ENCODE measurements around the gene CDKL4.
"Not testable (repeated sequence)": the region's sequence is repeated elsewhere in the genome, so short reads cannot be mapped to it uniquely, and the experiment has no call there.

Gene CDKL4

GRCh38 chr2:39176997-39177396, 66.8 kb downstream of the CDKL4 start:
- no peak for DNase-seq

DNA sequence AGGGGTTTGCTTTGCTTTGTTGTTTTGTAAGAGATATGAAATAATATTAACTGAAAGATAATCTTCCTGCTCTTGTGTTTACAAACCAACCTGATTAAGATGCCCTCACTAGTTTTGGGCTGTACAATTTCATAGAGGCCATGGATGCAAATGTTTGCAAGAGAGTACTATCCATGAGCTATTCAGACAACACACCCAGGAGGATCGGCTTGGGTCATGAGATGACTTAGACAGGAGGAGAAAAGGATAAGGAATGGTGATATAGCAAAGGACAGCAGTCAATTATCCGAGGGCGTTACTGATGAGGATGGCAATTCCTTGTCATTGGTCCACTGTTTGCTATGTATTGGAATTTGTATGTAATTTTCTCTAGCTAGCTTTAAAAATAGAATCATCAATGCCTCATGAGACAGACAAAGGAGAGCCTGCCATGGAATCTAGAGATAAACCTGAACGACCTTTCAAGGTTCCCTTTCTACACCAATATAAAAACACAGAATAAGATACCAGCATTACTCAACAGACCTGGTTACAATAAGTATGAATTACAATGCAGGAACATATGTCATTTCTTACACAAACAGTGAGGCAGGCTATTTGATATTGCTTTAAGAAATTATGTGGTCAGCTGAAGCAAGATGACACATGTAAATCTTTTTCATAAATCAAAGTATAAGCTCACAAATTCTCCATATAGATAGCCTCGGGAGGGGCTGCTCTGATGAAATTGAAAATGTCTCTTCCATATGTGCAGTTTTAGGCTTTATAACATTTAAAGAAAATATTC, 68.6 kb downstream of the CDKL4 start:
- DNase-seq = no peak

- no peak for DNase-seq
Measured at GRCh38 chr2:39174022-39174421, 69.7 kb downstream of the CDKL4 start.

- not testable (repeated sequence) for DNase-seq
Measured at GRCh38 chr2:39172047-39172706, 71.6 kb downstream of the CDKL4 start.

DNA sequence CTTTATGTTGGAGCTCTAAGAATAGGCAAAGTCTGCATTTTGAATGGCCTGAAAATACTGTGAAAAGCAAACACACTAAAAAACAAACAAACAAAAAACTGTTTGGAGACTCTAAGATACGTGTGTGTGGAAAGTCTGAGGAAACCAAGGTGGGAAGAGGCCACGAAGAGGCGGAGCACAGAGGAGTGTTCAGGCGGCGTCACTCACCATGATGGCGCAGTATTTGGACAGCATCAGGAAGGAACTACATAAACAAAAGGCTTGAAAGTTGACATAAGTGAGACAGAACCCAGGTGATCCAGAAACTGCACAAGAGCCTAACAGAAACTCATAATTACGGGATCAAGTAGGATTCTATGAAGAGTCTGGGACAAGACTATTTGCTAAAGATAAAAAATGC, 72.1 kb downstream of the CDKL4 start:
- no peak for DNase-seq

DNA sequence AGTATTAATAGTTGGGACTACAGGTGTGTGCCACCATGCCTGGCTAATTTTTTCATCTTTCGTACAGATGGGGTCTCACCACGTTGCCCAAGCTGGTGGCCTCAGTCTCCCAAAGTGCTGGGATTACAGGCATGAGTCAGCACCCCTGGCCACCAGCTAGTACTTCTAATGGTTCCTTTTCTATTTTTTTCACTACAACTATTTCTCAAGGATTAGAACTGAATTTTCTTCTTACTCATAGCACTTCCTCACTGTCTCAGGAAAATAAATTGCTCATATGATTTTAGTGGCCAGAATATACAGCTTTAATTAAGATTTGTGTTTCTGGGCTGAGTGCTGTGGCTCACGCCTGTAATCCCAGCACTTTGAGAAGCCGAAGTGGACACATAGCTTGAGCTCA, 79.7 kb downstream of the CDKL4 start:
- DNase-seq = no peak

- DNase-seq = no peak
Measured at GRCh38 chr2:39160982-39161381, 82.8 kb downstream of the CDKL4 start.

DNA sequence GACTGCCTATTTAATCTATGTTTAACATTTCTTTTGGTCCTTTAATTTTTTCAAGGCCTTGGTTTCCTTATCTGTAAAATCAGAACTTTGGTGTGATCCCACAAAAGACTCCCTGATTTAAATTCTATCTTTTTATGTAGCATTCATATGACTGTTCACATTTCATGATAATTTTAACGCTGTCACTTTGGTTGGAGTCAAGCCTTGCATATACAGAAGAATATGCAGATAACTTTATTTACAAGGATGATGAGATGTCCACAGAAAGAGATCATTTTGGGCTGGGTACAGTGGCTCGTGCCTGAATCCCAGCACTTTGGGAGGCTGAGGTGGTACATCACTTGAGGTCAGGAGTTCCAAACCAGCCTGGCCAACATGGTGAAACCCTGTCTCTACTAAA, 84.5 kb downstream of the CDKL4 start:
- DNase-seq = no peak

DNA sequence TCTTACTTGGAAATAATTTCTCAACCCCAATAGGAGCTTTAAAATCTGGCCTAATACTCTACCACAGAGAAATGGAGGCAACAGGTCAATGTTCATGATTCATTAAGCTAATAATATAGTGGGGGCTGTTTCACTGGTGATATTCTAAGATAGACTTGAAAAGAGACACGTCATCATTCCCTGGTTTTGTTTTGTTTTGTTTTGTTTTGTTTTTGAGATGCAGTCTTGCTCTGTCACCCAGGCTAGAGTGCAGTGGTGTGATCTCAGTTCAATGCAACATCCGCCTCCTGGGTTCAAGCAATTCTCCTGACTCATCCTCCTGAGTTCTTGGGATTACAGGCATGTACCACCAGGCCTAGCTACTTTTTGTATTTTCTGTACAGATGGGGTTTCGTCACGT, 85.4 kb downstream of the CDKL4 start:
- DNase-seq = no peak

GRCh38 chr2:39156846-39157245, 86.9 kb downstream of the CDKL4 start:
- DNase-seq = no peak

- no peak for DNase-seq
Measured at GRCh38 chr2:39156107-39156506, 87.7 kb downstream of the CDKL4 start.

DNA sequence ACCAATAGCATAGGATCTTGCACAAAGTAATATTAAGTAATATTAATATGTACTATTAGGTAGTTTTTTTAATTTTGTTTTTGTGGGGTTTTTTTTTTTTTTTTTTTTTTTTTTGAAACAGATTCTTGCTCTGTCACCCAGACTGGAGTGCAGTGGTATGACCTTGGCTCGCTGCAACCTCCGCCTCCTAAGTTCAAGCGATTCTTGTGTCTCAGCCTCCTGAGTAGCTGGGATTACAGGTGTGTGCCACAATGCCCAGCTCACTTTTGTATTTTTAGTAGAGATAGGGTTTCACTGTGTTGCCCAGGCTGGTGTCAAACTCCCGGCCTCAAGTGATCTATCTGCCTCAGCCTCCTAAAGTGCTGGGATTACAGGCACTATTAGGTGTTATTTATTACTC, 88.2 kb downstream of the CDKL4 start:
- DNase-seq = not testable (repeated sequence)

DNA sequence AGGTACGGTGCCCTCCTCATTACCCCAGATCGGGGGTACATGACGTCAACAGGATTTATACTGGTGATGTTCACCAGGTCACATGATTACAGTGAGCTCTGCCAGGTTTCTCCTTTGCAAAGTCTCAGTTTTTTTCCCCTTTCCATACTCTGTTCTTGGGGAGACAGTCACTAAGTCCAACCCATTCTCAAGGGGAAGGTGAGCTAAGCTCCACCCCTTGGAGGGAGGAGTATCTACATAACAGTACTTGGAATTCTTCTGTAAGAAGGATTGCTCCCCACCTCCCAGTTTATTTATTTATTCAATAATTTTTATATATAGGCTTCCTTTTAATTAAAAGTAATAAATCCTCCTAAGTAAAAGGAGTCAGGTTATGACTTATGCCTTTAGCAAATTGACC, 88.8 kb downstream of the CDKL4 start:
- DNase-seq = no peak

- DNase-seq = no peak
Measured at GRCh38 chr2:39153312-39153711, 90.5 kb downstream of the CDKL4 start.

- no peak for DNase-seq
Measured at GRCh38 chr2:39152504-39152903, 91.3 kb downstream of the CDKL4 start.

DNA sequence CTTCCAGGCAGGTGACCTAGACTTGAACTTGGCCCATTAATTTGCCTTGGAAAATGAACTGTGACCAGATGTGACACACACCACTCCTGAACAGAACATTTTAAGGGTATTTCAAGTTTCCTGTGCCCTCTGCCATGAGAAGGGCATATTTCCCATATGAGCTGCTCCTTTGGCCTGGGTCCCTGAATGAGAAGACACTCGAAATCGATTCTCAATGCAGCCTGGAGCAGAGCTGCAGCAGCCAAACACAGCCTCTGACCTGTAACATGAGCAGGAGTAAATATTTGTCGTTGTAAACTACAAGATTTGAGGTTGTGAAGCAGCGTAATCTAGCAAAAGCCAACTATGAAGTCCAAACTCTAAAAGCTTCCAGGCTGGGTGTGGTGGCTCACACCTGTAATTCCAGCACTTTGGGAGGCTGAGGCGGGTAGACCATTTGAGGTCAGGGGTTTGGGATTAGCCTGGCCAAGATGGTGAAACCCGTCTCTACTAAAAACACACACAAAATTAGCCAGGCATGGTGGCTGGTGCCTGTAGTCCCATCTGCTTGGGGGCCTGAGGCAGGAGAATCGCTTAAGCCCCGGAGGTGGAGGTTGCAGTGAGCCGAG, 92.8 kb downstream of the CDKL4 start:
- no peak for DNase-seq

GRCh38 chr2:39150102-39150562, 93.6 kb downstream of the CDKL4 start:
- no peak for DNase-seq

- DNase-seq = no peak
Measured at GRCh38 chr2:39146630-39147029, 97.1 kb downstream of the CDKL4 start.

GRCh38 chr2:39145906-39146421, 97.8 kb downstream of the CDKL4 start:
- no peak for DNase-seq

DNA sequence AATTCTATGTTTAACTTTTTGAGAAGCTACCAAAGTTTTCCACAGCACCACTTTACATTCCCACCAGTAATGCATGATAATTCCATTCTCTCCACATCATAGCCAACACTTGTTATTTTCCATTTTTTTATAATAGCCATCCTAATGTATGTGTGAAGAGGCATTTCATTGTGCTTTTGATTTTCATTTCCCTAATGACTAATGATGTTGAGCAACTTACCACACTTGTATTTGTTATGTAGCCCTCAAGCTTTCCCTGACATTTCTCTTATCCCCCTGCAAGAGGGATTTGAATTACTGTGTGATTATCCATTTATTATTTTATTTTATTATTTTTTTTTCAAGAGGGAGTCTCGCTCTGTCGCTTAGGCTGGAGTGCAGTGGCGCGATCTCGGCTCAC, 99.4 kb downstream of the CDKL4 start:
- DNase-seq = no peak

DNA sequence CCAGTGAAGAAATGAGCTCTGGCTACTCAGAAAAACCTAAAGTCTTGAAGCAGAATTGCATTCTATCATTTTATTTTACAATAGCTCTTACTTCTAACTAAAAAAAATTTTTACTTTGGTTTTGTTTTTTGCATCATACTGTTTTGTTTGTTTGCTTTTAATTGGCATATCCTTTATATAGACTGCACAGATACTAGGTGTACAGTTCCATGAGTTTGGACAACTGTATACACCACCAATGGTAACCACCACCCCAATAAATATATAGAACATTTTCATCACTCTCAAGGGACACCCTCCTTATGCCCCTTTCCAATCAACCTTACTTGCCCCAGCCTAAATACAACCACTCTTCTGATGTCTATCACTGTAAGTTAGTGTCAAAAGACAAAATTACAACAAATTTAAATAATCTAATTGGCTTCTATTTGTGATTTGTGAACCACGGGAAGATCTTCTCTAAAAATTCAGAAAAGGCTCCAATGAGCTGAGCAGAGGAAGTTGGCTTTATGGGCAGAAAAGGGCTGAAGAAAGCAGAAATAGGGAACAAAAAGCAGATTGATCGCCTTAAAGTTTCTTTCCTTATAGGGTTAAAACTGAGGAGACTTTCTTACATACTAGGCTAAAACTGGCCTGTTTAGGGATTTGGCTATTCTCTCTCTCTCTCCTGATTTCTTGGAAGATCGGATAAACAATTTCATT, 100.7 kb downstream of the CDKL4 start:
- no peak for DNase-seq

GRCh38 chr2:39141334-39142271, 102.2 kb downstream of the CDKL4 start:
- DNase-seq = no peak

All from NCI-H510A treated with DMSO at 0.1 percent for 48 hours (cell line).